ENCODE data around the gene INSIG2.

Gene INSIG2

GRCh38 chr2:118061135-118061955 is 26.9 kb upstream of the INSIG2 start:
- H3K27ac ChIP-seq = peak overlapping the region; percentile 61
- peak; percentile 25 for TF ChIP-seq CTCF (conservative IDR thresholded peaks at IDR 0.05)

DNA sequence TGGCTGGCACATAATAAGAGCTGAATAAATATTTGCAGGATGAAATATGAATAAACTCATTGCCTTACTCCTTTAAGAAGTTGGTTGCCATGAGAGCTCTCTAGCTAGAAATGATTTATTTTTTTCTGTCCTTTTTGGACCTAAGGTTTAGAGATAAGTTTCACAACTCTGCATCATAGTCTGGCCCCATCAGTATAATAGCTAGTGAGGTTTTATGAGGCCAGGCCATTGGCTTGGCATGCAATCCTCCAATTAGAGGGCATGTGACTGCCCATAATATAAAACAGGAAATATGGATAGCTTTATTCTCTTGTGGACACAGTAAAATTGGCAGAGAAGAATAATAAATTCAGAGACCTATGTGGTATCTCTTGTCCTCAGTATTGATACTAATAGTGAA is 26.2 kb upstream of the INSIG2 start:
- H3K27ac ChIP-seq = peak overlapping the region; percentile 61
- TF ChIP-seq CTCF (conservative IDR thresholded peaks at IDR 0.05) = no peak

GRCh38 chr2:118062669-118063068 is 25.6 kb upstream of the INSIG2 start:
- H3K27ac ChIP-seq = peak overlapping the region; percentile 61
- no peak for TF ChIP-seq CTCF (conservative IDR thresholded peaks at IDR 0.05)

GRCh38 chr2:118065015-118065706 is 23.1 kb upstream of the INSIG2 start:
- TF ChIP-seq CTCF (conservative IDR thresholded peaks at IDR 0.05) = no peak
- no peak overlapping the region for H3K27ac ChIP-seq

GRCh38 chr2:118065921-118066511 is 22.3 kb upstream of the INSIG2 start:
- no peak for TF ChIP-seq CTCF (conservative IDR thresholded peaks at IDR 0.05)

DNA sequence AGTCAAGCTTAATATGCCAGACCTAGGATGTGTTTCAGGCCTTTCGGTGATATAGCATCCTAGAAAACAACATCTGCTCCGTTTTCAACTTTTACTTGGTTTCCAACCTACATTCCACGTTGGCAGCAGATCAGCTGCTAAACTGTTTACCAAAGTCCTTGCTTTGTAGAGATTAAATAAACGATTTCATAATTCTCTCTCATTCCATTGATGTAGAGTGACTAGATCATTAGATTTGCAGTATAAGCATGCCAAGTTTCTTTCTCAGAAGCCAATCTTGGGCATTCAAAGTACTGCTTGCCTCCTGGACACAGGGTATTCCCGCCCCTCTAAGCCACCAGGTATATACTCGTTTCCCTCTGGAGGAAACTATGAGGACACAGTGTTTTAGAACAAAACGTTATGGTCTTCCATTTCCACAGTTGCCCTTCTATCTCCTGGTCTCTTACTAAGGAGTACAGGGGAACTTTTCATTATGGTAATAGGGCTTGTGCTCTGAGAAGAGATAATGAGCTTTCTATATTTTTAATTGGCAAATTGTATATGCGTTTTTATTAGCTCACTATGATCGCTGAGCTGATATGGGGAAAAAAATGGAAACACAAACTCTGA is 10.5 kb upstream of the INSIG2 start:
- H3K27ac ChIP-seq = no peak overlapping the region
- TF ChIP-seq CTCF (conservative IDR thresholded peaks at IDR 0.05) = no peak

More at GRCh38 chr2:118065921-118066511, 22.3 kb upstream of the INSIG2 start:
- no peak overlapping the region for H3K27ac ChIP-seq

DNA sequence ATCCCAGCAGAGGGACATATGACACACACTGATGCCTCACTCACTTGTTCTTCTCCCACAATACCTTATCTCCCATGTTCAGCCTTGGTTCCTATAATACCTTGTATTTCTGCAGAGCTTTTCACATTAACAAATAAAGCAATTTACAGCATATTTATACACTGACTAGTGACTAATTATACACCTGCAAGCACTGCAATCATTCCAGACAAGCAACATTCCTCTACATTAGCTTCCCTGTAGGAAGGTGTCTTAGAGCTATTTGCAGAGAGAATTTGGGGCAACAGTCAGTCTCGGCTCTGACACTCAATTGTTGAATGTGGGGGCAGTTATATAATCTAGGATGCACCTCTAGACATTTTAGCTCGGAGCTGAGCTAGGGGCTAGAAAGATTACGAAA is 9.5 kb upstream of the INSIG2 start:
- no peak overlapping the region for H3K27ac ChIP-seq
- no peak for TF ChIP-seq CTCF (conservative IDR thresholded peaks at IDR 0.05)

All from VCaP (cell line).